Tibial artery (tissue), 4 donors: Measurements from ENCODE around the gene ZNF267.

Source experiments
- DNase-seq, 2 donors: peaks; one replicate each; pipeline ENCODE4 v3.0.0-alpha.2; 2019
- H3K27ac ChIP-seq, 2 donors: fragments of 200-600 bp; sonication (generic) in 1 of 2; 1 replicate in 1 of 2; 2 replicates in 1 of 2; pipeline ENCODE4 v1.5.1; 2018 to 2019; ENCODE audit warnings: mild to moderate bottlenecking in 1 of 2
- H3K27me3 ChIP-seq, 2 donors: fragments of 200-600 bp; sonication (generic) in 1 of 2; one replicate each; pipeline versions ENCODE4 v1.5.1 to v1.6.0; 2016 to 2019
- H3K36me3 ChIP-seq, 3 donors: fragments of 200-600 bp; sonication (generic) in 2 of 3; one replicate each; pipeline ENCODE4 v1.5.1; 2016 to 2019; ENCODE audit warnings: mild to moderate bottlenecking in 2 of 3
- H3K4me1 ChIP-seq, 4 donors: fragments of 200-600 bp; sonication (generic) in 2 of 4; 1 replicate in 3 of 4; 2 replicates in 1 of 4; pipeline ENCODE4 v1.5.1; 2016 to 2019
- H3K4me3 ChIP-seq, 2 donors: fragments of 200-600 bp; sonication (generic) in 1 of 2; 1 replicate in 1 of 2; 2 replicates in 1 of 2; pipeline ENCODE4 v1.5.1; 2018 to 2019; ENCODE audit warnings: mild to moderate bottlenecking in 2 of 2
- H3K9me3 ChIP-seq, 3 donors: fragments of 200-600 bp; sonication (generic) in 1 of 3; one replicate each; pipeline ENCODE4 v1.5.1; 2016 to 2019
- CTCF ChIP-seq, 2 experiments: fragments of 200-600 bp in 1 of 2; fragments of 450-650 bp in 1 of 2; IDR thresholded peaks; one replicate each; pipeline ENCODE4 v1.5.1; 2017 to 2019; ENCODE audit warnings: antibody characterized with exemption in 2 of 2, mild to moderate bottlenecking in 1 of 2, moderate library complexity in 1 of 2
- intact Hi-C: fragments of 100-400 bp; cut with DNase I; formaldehyde crosslinking; loops from one replicate; pipeline ENCODE4 v1.15.0; 2023; ENCODE audit warnings: low total_unique reads

The ZNF267 gene

GRCh38 chr16:31875112-31875803 is 1.7 kb downstream of the ZNF267 start:
- peak overlapping the region; percentile 92 to 94 for H3K27ac ChIP-seq
- H3K4me3 ChIP-seq = peak overlapping the region; percentile 98
- intact Hi-C loops = loop anchor here (10.0 kb wide), 2 partner anchors 420 to 890 kb away; partner anchors contain the start of genes ARMC5 and HSD3B7
- TF ChIP-seq CTCF (IDR thresholded peaks at IDR 0.05) = no peak
- H3K9me3 ChIP-seq = no peaks in the 10 kb centered on the region
- H3K36me3 ChIP-seq = peaks cover 0 to 7% (median 0%) of the 10 kb centered on the region in 3 donors
- H3K4me1 ChIP-seq = peaks cover 0 to 57% (median 35%) of the 10 kb centered on the region in 4 donors
- DNase-seq = no peak
- no peaks in the 10 kb centered on the region for H3K27me3 ChIP-seq

GRCh38 chr16:31875928-31876547 is 2.4 kb downstream of the ZNF267 start:
- no peaks in the 10 kb centered on the region for H3K27me3 ChIP-seq
- H3K4me1 ChIP-seq = peaks cover 0 to 65% (median 41%) of the 10 kb centered on the region in 4 donors
- H3K27ac ChIP-seq = no peak overlapping the region
- DNase-seq = no peak
- intact Hi-C loops = loop anchor here (10.0 kb wide), 2 partner anchors 421 to 891 kb away; partner anchors contain the start of genes ARMC5 and HSD3B7
- H3K4me3 ChIP-seq = no peak overlapping the region
- TF ChIP-seq CTCF (IDR thresholded peaks at IDR 0.05) = no peak
- no peaks in the 10 kb centered on the region for H3K9me3 ChIP-seq
- peaks cover 0 to 7% (median 0%) of the 10 kb centered on the region in 3 donors for H3K36me3 ChIP-seq

GRCh38 chr16:31876951-31877828 is 3.6 kb downstream of the ZNF267 start:
- intact Hi-C loops = loop anchor here (10.0 kb wide), 2 partner anchors 422 to 892 kb away; partner anchors contain the start of genes ARMC5 and HSD3B7
- H3K4me1 ChIP-seq = peaks cover 0 to 73% (median 43%) of the 10 kb centered on the region in 4 donors
- no peaks in the 10 kb centered on the region for H3K9me3 ChIP-seq
- H3K4me3 ChIP-seq = no peak overlapping the region
- peak overlapping the region; percentile 35 to 36 for H3K27ac ChIP-seq
- no peak for DNase-seq
- no peaks in the 10 kb centered on the region for H3K27me3 ChIP-seq
- peaks cover 0 to 7% (median 0%) of the 10 kb centered on the region in 3 donors for H3K36me3 ChIP-seq
- no peak for TF ChIP-seq CTCF (IDR thresholded peaks at IDR 0.05)

GRCh38 chr16:31877876-31878642 is 4.5 kb downstream of the ZNF267 start:
- H3K27me3 ChIP-seq = no peaks in the 10 kb centered on the region
- H3K4me1 ChIP-seq = peaks cover 0 to 70% (median 42%) of the 10 kb centered on the region in 4 donors
- H3K36me3 ChIP-seq = peaks cover 0 to 7% (median 0%) of the 10 kb centered on the region in 3 donors
- H3K4me3 ChIP-seq = no peak overlapping the region
- H3K27ac ChIP-seq = peak overlapping the region; percentile 35 to 36
- no peak for DNase-seq
- intact Hi-C loops = loop anchor here (10.0 kb wide), 2 partner anchors 423 to 893 kb away; partner anchors contain the start of genes ARMC5 and HSD3B7
- TF ChIP-seq CTCF (IDR thresholded peaks at IDR 0.05) = no peak
- H3K9me3 ChIP-seq = no peaks in the 10 kb centered on the region
